Common myeloid progenitor, CD34-positive (primary cell): ENCODE measurements around the gene JPH3. TPM values are rescaled to one million over a fixed set of nuclear protein-coding genes. Genes with fewer than 3 reads are reported as not detected.

ENCODE experiments used
- CTCF ChIA-PET: fragments of 350-600 bp; sonication (Branson Sonifier 250); formaldehyde crosslinking; loops from one replicate; lab custom pipeline; 2021; ENCODE audit warnings: antibody characterized with exemption; lab: Charles Lee
- POLR2A ChIA-PET: fragments of 350-600 bp; sonication (Branson Sonifier 250); formaldehyde crosslinking; loops from one replicate; lab custom pipeline; 2021; ENCODE audit warnings: antibody characterized with exemption; lab: Charles Lee
- DNase-seq, 3 donors: peaks; one replicate each; pipeline versions ENCODE4 v3.0.0 to v3.0.0-alpha.2; 2013
- H3K27ac ChIP-seq, 2 experiments: 1 replicate in 1 of 2; 2 replicates in 1 of 2; pipeline ENCODE4 v1.7.0; 2013; ENCODE audit warnings: inconsistent platforms in 2 of 2, low read length in 2 of 2, mild to moderate bottlenecking in 2 of 2, low read depth in 1 of 2, moderate library complexity in 1 of 2; ENCODE audit not compliant: severe bottlenecking in 2 of 2, insufficient read depth in 1 of 2, poor library complexity in 1 of 2
- H3K27me3 ChIP-seq, 5 experiments: replicated peaks in 2 of 5; 1 replicate in 3 of 5; 2 replicates in 2 of 5; pipeline versions ENCODE4 v1.6.1 to v1.7.0; 2013; ENCODE audit warnings: low read length in 4 of 5, mild to moderate bottlenecking in 2 of 5, moderate library complexity in 2 of 5, inconsistent platforms in 1 of 5; ENCODE audit not compliant: insufficient read depth in 5 of 5, control insufficient read depth in 4 of 5
- H3K36me3 ChIP-seq, 4 experiments: 1 replicate in 2 of 4; 2 replicates in 2 of 4; pipeline versions ENCODE4 v1.6.1 to v1.7.0; 2013; ENCODE audit warnings: low read length in 3 of 4, control low read depth in 1 of 4, mild to moderate bottlenecking in 1 of 4; ENCODE audit not compliant: control insufficient read depth in 4 of 4, insufficient read depth in 4 of 4
- H3K4me1 ChIP-seq, 4 experiments: 1 replicate in 3 of 4; 2 replicates in 1 of 4; pipeline versions ENCODE4 v1.6.1 to v1.7.1; 2013; ENCODE audit warnings: low read length in 3 of 4, mild to moderate bottlenecking in 3 of 4, control low read depth in 1 of 4, inconsistent platforms in 1 of 4, moderate library complexity in 1 of 4; ENCODE audit not compliant: control insufficient read depth in 4 of 4, insufficient read depth in 4 of 4; ENCODE audit errors: control extremely low read depth in 1 of 4
- H3K4me3 ChIP-seq, 7 experiments: 1 replicate in 4 of 7; 2 replicates in 3 of 7; pipeline versions ENCODE4 v1.5.1 to v1.7.0; 2013; ENCODE audit warnings: mild to moderate bottlenecking in 7 of 7, low read length in 6 of 7, moderate library complexity in 6 of 7, inconsistent platforms in 2 of 7, low read depth in 2 of 7, control low read depth in 1 of 7; ENCODE audit not compliant: insufficient read depth in 4 of 7, control insufficient read depth in 1 of 7; ENCODE audit errors: extremely low read depth in 1 of 7
- H3K9me3 ChIP-seq, 5 experiments: 1 replicate in 4 of 5; 2 replicates in 1 of 5; pipeline versions ENCODE4 v1.6.1 to v1.7.1; 2013; ENCODE audit warnings: low read length in 4 of 5, mild to moderate bottlenecking in 2 of 5, inconsistent platforms in 1 of 5, low read depth in 1 of 5, moderate library complexity in 1 of 5; ENCODE audit not compliant: control insufficient read depth in 4 of 5, insufficient read depth in 2 of 5; ENCODE audit errors: control extremely low read depth in 1 of 5
- WGBS: methylation state at CpG from one replicate; pipeline ENCODE4 v1.1.5; 2013; ENCODE audit not compliant: insufficient coverage; 5-methylcytosine and 5-hydroxymethylcytosine counted together
- polyA plus RNA-seq: library from polyadenylated mRNA; unstranded; fragments of 120-200 nt; gene quantifications from one replicate; pipeline ENCODE4 v1.2.1, GENCODE V29; 2013

The JPH3 gene
- 0.05 TPM for polyA plus RNA-seq

DNA sequence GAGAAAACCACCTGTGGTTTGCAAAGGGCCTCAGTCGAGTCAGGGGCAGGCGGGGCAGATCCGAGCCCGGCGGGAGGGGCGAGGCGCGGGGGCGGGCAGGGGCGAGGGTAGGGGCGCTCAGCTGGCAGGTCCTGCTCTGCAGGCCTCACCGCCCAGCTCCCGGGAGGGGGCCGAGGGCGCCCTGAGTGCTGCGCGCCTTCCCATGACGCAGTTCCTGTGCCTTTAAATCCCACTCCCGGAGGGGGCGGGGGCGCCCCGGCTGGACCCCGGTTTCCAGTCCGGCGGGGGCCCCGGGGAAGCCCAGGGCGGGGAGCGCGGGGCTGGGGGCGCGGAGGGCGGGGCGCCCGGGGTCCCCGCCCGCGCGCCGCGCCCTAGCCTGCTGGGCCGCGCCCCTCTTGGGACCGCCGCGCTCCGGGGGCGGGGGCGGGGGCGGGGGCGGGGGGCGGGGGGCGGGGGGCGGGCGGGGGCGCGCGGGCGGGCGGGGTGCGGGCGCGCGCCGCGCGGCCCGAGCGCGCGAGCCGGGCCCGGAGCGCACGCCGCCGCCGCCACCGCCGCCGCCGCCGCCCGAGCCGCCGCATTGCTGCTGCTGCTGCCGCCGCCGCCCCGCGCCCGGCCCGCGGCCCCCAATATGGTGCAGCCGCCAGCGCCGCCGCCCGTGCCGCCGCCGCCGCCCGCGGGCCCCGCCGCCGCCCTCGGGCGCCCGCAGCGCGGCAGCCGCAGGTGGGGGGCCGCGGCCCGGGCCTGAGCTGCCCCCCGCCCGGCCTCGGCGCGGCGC, at the start of gene JPH3:
JPH3 (plus strand) TSS at position 508 of the 775 bp plus-strand sequence. CDS start 639 bp downstream, outside the sequence.
- under 1% methylated on average over 49 of the region's 122 CpGs for WGBS
- POLR2A ChIA-PET, result no interaction called here
- H3K4me3 ChIP-seq, result peak within 1 kb of the TSS in 6 of 7 experiments; percentile 5 to 55 (median 50)
- peak in 1 of 3 donors; percentile 12 for DNase-seq
- no peak within 1 kb of the TSS for H3K27ac ChIP-seq
- H3K27me3 ChIP-seq, result peaks cover 16 to 93% (median 42%) of the 10 kb centered on the region in 5 experiments
- peaks cover 0 to 13% (median 3%) of the 10 kb centered on the region in 5 experiments for H3K9me3 ChIP-seq
- CTCF ChIA-PET, result no interaction called here
- no peaks in the 10 kb centered on the region for H3K36me3 ChIP-seq
- peaks cover 0 to 20% (median 12%) of the 10 kb centered on the region in 4 experiments for H3K4me1 ChIP-seq

DNA sequence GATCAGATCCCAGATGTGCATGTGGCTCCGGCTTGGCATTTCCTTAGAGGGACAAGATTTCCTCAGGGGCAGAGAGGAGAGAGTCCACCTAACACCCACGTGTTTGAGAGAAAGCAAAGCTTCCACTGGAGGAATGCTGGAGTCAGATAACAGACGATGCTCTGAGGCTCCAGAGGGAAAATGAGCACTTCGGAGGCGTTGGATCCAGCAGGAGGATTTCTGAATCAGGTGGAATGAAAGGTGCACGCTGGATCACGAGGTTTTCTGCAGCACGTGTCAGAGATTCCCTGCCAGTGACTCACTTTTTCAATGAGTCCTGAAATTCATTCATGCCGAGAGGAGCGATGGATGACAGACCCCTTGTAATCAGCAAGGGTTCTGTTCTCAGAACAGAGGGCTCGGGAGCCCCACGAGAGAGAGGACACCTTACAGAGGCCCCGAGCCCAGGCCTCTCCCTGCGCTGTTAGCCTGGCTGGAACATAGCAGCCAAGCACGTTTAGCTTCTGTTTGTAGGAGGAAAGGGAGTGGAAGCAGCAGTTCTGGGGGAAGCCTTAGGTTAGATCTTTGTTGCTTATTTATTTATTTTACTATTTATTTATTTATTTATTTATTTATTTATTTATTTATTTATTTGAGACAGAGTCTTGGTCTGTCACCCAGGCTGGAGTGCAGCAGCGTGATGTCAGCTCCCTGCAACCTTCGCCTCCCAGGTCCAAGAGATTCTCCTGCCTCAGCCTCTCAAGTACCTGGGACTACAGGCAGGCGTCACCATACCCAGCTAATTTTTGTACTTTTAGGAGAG, 49.3 kb upstream of the JPH3 start:
- POLR2A ChIA-PET, result no interaction called here

DNA sequence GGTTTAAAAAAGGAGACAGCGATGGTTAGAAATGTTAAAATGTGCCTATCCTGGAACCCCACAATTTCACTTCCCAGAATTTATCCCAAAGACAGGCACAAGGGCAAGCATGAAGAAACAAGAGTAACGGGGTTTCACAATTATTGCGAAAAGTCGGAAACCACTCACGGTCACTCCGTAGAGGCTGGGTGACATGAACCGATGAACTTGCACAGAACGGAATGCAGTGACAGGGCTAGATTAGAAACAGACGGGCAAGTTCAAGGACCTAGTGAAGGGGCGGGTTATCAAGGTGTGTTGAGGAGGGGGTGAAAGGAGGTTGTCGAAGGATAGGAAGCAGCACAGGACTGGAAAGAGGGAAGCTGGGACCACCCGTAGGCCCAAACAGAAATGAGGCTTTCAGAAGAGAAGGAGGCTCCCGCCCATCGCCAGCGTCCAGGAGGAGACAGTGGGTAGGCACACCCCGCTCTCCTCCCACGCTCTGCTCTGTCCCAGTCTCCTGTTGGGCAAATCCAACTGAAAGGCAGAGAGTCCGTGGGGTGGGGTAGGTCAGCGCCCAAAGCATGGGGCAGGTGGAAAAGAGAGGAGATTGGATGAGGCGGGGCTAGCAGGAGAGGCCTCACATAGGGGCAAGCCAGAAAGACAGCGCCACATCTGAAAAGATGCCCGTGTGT, 47.4 kb upstream of the JPH3 start:
- no peaks in the 10 kb centered on the region for H3K4me1 ChIP-seq
- H3K4me3 ChIP-seq, result no peak overlapping the region
- H3K36me3 ChIP-seq, result no peaks in the 10 kb centered on the region
- H3K27ac ChIP-seq, result no peak overlapping the region
- POLR2A ChIA-PET, result no interaction called here
- H3K27me3 ChIP-seq, result peaks cover 0 to 7% (median 0%) of the 10 kb centered on the region in 5 experiments
- WGBS, result 91% methylated on average over 21 of the region's 22 CpGs
- DNase-seq, result no peak
- H3K9me3 ChIP-seq, result no peaks in the 10 kb centered on the region
- CTCF ChIA-PET, result interaction anchor here (0.9 kb wide), 1 partner anchor 138 kb away, joined by 3 read pairs; no protein-coding TSS in a partner anchor

More for the DNA sequence above, 49.3 kb upstream of the JPH3 start:
- H3K36me3 ChIP-seq, result no peaks in the 10 kb centered on the region
- H3K4me1 ChIP-seq, result peaks cover 0 to 5% (median under 1%) of the 10 kb centered on the region in 4 experiments
- WGBS, result 94% methylated on average over 14 of the region's 18 CpGs
- H3K4me3 ChIP-seq, result no peak overlapping the region
- H3K27ac ChIP-seq, result no peak overlapping the region
- DNase-seq, result no peak
- CTCF ChIA-PET, result interaction anchor here (0.8 kb wide), 1 partner anchor 18 kb away, joined by 3 read pairs; no protein-coding TSS in a partner anchor
- peaks cover 0 to 4% (median 0%) of the 10 kb centered on the region in 5 experiments for H3K27me3 ChIP-seq
- no peaks in the 10 kb centered on the region for H3K9me3 ChIP-seq

DNA sequence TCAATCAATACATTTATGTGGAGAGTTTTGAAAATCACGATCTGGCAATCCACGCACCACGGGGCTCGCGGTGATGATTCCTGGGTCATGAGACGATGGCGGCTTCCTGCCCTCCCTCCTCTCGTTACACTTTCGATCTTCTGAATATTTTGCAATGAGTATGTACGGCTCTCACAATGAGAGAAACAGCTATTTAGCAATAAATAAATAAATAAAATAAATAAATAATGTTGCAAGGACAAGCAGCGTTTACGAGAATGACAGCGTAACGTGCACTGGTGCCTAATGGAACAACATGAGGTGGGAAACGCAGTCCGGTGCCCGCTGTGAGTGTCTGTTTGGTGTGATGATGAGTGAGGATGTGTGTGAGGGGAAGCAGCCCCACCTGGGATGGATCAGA, 46.7 kb upstream of the JPH3 start:
- Histone ChIP-seq H3K27ac (no peak overlapping the region), H3K9me3 (peaks cover 0 to 2% (median 0%) of the 10 kb centered on the region in 5 experiments), H3K4me1 (no peaks in the 10 kb centered on the region), H3K27me3 (peaks cover 0 to 7% (median 0%) of the 10 kb centered on the region in 5 experiments), H3K36me3 (no peaks in the 10 kb centered on the region), H3K4me3 (no peak overlapping the region)
- ChIA-PET CTCF (interaction anchor here (0.9 kb wide), 1 partner anchor 139 kb away, joined by 3 read pairs; no protein-coding TSS in a partner anchor), POLR2A (no interaction called here)
- DNase-seq, result no peak
- 100% methylated on average over 2 of the region's 17 CpGs for WGBS

DNA sequence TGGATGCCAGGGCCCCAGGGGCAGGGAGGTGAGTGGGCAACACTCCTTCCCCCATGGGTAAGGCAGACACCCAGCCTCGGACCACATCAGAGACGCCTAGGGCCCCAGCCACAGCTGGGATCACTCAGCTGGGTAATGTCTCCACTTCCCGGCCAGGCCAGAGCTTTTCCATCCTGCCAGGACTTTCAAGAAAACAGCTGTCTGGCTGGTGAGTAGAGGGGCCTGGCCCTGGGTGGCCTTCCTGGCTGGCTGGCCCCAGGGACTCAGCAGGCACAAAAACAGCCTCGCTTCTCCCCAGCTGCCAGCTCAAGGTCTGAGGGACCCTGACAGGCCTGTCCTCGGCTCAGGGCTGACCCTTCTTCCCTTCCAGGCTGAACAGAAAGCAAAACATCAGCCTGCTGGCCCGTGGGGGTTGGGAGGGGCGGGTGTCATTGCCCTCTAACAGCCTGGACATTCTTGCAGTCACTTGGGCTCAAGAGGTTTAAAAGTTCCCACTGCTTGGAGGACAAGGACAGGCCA, 45.3 kb upstream of the JPH3 start:
- H3K4me1 ChIP-seq, result no peaks in the 10 kb centered on the region
- H3K27me3 ChIP-seq, result peaks cover 0 to 11% (median 0%) of the 10 kb centered on the region in 5 experiments
- no peak for DNase-seq
- H3K9me3 ChIP-seq, result peaks cover 0 to 2% (median 0%) of the 10 kb centered on the region in 5 experiments
- H3K4me3 ChIP-seq, result no peak overlapping the region
- H3K27ac ChIP-seq, result no peak overlapping the region
- CTCF ChIA-PET, result no interaction called here
- whole genome bisulfite sequencing, result 71% methylated on average over 5 of the region's 7 CpGs
- POLR2A ChIA-PET, result no interaction called here
- no peaks in the 10 kb centered on the region for H3K36me3 ChIP-seq

DNA sequence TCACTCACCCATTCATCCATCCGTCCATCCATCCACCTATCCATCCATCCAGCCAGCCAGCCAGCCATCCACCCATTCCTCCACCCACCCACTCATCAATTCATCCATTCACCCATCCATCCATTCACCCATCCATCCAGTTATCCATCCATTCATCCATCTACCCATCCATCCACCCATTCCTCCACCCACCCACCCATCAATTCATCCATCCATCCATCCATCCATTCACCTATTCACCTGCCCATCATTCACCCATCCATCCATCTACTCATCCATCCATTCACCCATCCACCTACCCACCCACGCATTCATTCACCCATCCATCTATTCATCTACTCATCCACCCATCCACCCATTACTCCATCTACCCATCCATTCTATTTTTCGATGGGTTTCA, 43.6 kb upstream of the JPH3 start:
- 89% methylated on average over 3 of the region's 3 CpGs for WGBS
- Histone ChIP-seq H3K27me3 (peaks cover 0 to 11% (median 0%) of the 10 kb centered on the region in 5 experiments), H3K36me3 (no peaks in the 10 kb centered on the region), H3K27ac (no peak overlapping the region), H3K4me3 (no peak overlapping the region), H3K9me3 (peaks cover 0 to 2% (median 0%) of the 10 kb centered on the region in 5 experiments), H3K4me1 (no peaks in the 10 kb centered on the region)
- POLR2A ChIA-PET, result no interaction called here
- CTCF ChIA-PET, result interaction anchor here (1.4 kb wide), 1 partner anchor 140 kb away, joined by 3 read pairs; no protein-coding TSS in a partner anchor
- no peak for DNase-seq
